ENCODE data around the gene BRMS1L.
"Not testable (repeated sequence)": the region's sequence is repeated elsewhere in the genome, so short reads cannot be mapped to it uniquely, and the experiment has no call there.

The BRMS1L gene, protein sequence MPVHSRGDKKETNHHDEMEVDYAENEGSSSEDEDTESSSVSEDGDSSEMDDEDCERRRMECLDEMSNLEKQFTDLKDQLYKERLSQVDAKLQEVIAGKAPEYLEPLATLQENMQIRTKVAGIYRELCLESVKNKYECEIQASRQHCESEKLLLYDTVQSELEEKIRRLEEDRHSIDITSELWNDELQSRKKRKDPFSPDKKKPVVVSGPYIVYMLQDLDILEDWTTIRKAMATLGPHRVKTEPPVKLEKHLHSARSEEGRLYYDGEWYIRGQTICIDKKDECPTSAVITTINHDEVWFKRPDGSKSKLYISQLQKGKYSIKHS

DNA sequence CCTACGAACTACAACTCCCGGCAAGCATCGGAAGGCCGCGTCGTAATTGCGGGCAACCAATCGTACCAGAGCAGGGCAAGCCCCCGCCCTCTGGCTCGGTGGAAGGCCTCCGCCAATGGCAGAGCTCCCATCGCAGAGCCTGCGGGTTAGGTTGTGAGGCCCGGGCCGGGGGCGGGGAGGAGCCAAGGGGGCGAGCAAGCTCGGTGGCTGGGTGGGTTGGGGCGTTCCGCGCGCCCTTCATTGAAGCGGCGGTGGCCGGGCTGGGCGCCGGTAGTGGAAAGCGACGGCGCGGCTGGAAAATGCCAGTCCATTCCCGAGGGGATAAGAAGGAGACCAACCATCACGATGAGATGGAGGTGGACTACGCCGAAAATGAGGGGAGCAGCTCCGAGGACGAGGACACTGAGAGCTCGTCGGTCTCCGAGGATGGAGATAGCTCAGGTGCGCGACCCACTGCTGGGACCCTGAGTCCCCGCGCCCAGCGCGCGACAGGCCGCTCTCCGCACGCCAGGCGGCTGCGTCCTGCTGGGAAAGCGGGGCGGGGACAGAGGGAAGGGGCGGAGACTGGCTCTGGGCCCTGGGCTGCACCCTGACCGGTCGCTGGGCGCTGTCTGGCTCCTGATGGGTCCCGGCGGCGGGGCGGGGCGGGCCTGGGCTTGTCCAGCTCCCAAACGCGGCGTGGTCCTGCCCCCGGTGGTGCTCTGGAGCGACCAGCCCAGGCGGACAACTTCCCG is at the start of gene BRMS1L:
BRMS1L (plus strand) TSS at position 121 of the 734 bp plus-strand sequence; CDS start at position 300, 179 bp downstream.
- peak; percentile 97 for DNase-seq

DNA sequence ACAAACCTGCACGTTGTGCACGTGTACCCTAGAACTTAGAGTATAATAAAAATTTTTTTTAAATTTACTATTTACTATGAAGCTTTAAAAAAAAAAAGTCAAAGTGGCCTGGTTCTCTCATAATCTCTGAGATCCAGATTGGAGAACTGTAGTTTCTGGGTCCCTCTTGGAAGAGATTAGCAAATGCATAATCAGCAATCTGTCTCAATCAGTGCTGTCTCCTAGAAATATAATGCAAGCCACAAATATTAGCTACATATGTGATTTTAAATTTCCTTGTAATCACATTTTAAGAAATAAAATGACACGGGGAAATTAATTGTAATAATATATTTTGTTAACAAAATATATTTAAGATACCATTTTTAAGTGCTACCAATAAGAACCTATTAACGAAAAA is 49.3 kb upstream of the BRMS1L start:
- DNase-seq = no peak

DNA sequence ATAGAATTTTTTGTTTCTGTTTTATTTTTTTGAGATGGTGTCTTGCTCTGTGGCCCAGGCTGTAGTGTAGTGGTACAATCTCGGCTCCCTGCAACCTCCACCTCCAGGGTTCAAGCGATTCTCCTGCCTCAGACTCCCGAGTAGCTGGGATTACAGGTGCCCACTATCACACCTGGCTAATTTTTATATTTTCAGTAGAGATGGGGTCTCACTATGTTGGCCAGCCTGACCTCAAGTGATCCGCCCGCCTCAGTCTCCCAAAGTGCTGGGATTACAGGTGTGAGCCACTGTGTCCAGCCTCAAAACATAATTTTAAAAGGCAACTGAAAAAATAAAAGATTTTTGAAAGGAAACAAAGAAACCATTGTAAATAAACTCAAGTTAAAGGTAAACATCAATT is 48.6 kb upstream of the BRMS1L start:
- not testable (repeated sequence) for DNase-seq

DNA sequence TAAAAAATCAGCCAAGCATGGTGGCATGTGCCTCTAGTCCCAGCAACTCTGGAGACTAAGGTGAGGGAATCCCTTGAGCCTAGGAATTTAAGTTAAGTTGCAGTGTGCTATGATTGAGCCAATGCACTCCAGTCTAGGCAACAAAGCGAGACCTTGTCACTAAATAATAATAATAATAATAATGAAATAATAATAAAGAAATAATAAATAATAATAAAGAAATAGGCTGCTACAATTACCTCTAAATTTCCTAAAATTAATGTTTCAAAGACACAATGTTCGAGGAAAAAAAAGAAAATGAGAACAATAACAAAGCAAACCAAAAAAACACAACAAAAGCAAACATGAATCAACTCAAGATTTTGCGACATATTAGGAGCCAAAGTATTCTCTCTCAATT is 46.8 kb upstream of the BRMS1L start:
- no peak for DNase-seq

DNA sequence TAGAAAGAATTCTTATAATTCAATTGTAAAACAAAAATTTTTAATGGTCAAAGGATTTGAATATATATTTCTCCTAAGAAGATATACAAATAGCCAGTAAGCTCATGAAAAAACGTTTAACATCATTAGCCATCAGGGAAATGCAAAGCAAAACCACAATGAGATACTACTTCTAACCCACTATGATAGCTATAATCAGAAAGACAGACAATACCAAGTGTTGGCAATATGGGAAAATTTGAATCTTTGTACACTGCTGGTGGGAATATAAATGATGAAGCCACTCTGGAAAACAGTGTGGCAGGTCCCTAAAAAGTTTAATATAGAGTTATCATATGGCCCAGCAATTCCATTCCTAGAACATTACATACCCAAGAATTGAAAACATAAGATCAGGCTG is 42.4 kb upstream of the BRMS1L start:
- no peak for DNase-seq

DNA sequence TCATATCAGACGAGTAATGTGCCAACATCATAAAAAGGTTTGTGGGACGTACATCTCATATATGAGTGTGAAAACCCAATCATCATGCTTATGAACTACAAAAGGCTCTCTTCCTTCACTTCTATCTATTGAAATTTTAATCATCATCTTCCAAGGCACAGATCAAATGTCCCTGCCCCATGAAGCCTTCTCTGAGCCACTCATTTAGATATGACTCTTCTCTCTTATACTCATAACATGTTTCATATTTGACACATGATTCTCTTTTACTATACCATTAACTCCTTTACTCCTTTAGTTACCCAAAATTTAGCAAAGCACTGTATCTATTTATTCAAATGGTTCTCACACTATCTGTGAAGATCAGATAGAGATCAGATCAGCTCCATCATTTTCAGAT is 39.3 kb upstream of the BRMS1L start:
- DNase-seq = no peak

DNA sequence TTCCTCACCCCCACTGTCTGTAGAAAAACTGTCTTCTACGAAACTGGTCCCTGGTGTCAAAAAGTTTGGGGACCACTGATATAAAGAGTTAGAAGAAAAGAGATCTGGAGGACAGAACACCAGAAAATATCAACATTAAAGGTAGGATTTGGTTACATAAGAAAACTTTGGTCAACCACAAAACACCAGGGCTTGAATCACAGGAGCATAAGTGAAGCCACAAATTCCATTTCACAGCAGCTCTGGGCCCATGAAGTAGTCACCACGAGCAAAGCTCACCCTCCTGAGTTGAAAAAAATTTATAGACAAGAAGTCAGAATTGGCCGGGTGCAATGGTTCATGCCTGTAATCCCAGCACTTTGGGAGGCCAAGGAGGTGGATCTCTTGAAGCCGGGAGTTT is 36.5 kb upstream of the BRMS1L start:
- DNase-seq = peak; percentile 5

DNA sequence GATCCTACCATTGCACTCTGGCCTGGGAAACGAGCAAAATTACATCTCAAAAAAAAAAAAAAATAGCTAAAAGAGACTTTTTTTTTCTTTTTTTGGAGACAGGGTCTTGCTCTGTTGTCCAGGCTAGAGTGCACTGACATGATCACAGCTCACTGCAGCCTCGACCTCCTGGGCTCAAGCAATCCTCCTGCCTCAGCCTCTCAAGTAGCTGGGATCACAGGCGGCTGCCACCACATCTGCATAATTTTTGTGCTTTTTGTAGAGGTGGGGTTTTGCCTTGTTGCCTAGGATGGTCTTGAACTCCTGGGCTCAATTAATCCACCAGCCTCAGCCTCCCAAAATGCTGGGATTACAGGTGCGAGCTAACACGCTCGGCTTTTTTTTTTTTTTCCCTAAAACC is 28.3 kb upstream of the BRMS1L start:
- DNase-seq = no peak

DNA sequence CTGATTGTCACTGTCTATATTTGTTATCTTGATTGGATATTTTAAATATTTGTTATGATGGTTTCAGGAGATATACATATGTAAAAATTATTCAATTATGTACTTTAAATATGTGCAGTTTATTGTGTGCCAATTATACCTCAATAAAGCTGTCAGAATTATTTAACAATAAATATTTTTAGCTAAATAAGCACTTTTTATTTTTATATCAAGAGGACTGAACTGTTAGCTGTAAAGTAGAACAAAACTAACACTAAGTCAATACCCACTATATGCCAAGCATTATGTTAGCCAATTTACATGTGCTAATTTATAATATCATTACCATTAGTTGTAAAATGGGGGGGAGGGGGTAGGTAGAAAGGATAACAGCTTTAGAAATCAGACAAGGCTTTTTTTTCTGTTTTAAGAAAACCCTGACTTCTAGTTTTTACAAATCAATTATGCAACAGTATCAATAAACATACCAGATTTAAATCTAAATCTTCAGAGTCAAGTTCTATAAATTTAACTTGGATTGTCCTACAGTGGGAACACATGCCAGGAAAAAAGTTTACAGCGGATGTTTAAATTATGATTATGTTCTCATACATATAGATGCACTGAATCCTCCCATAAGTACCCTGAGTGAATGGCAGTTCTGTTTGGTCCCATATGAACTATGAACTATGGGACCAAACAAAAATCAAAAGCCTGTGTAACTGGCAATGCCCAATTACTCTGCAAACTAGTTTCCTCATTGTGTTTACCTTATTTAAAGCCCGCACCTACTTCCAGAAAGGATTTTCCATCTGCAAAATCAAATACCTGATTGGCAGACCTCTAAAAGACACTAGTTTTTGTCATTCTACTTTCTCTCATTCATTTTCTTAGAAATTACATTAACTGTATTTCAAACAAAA is 19.9 kb upstream of the BRMS1L start:
- no peak for DNase-seq

DNA sequence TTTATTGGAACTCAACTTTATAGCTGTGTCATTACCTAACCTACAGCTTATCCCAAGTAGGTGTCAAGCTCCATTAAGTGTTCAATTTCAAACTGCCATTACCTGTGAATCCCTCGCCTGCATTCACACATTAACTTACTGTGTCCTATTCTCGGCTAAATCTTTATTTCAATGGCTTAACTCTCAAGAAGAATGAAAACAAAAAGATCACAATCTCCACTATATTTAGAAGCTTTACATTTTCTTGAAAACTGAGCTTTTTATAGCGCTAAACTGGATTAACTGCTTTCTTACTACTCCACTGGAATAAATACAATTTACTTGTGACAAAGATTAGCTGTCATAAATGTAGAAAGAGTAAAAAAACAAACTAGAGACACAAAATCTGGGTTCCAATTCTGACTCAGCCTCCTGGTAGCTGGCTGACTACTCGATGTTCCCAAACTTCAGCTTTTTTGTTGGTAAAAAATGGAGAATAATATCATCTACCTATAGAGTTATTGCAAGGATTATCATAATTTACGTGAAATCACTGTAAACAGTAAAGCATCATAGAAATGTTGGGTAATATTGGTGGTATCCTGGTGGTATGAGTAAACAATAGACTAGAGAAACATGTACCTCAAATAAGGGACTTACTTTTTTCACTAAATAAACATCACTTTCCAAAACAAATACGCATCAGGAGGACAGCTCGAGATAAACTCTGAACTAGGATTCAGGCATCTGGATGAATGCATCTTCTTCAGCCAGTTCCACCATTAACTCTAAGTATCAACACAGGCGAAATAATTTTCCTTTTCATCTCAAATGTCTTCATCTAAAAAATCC is 18.8 kb upstream of the BRMS1L start:
- DNase-seq = no peak

DNA sequence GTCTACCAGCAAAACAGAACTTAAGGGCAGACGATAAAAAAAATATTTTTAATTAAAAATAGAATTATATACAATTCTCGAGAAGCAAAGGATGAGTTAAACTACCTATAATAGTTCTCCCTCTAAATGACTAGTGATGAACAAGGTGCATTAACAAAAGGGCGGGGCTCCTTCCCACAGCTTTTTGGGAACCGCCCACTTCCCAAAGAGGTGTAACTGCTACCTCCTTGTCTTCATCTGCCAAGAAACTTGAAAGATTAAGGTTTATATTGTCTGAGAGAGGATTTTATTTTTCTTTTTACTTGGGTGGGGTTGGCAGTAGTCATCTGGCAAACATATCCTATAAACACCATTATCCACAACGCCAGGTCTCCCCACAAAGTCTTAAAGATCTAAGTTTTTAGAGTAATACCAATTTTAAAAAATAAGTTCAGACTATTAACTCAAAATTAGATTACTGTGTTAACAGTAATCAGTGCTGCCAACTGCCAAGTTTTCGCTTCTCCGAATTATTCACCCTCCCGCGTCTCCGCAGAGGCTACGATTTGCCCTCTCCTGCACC is 18.0 kb upstream of the BRMS1L start:
- peak; percentile 30 for DNase-seq

DNA sequence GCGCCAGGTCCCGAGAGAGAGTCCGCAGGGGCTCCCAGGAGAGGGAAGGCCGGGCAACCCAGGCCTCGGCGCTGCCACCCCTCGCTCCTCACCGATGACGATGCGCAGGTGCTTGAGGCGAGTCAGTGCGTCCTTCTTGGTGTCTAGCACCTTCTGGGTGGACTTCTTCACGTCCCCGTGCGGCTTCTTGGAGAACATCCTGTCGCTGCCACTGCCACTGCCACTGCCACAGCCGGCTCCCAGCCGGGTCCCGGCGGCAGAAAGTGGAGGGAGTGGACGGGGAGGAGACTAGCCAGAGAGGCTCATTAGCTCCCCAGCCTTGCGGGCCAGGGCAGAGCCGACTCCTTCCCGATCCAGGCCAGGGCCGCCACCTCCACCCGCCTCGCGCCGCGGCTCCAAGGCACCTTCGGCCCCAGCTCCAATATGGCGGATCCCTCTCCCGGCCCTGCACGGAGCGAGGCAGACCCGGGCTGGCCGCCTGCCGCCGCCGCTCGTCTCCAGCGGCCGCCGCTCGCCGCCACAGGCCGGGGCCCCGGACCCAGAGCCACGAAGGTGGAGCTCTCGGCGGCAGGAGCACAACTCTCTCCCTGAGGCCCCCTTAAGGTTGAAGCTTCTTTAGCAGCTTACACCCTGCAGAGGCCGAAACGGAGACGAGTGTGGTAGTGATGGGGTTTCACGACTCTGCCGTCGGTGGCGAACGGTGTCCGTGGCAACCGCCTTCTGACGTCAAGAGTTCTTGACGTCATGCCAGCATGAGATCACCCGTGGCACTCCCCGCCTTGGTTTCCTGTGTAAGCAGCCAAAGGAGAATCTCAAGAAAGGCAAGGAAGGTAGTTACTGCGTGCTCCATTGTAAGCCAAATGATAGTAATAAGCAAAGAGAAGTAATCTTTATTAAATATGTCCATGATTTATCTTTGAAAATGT is 17.2 kb upstream of the BRMS1L start, which contains the start of gene RALGAPA1:
RALGAPA1 (minus strand) TSS at position 658 of the 926 bp plus-strand sequence; CDS start at position 198, 460 bp downstream.
- DNase-seq = peak; percentile 92

DNA sequence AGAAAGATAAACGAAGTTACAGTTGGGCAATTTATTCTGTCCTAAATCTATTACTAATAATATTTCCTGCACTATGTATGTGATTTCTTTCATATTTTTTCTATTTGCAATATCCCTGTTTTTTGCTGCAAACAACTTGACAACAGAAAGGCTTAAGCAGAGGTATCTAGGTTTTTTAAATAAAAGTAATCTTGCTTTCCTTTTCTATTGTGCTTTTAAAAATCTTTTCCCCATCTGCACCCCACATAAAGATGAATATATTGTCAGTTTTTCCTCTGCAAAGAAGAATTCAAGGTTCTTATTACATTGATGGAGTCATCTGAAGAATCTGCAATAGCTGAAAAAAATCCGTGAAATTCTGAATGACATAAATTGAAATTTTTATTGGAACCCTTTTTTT is 16.5 kb upstream of the BRMS1L start:
- DNase-seq = no peak

DNA sequence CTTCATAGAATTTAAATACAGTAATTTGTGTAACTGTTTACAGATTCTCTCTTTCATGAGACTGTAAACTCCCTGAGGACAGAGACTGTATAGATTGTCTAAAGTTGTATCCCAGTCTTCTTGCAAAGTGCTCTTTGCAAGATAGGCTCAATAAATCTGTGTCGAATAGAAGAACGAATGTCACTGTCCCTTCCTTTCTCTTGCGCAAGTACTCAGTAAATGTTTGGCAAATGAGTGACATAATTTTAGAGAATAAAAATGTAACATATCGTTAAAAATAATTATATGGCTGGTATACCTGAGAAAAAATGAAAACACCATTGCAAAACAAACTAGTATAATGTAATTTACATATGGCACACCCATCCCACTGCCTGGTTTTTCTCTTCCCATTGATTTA is 15.2 kb upstream of the BRMS1L start:
- no peak for DNase-seq

DNA sequence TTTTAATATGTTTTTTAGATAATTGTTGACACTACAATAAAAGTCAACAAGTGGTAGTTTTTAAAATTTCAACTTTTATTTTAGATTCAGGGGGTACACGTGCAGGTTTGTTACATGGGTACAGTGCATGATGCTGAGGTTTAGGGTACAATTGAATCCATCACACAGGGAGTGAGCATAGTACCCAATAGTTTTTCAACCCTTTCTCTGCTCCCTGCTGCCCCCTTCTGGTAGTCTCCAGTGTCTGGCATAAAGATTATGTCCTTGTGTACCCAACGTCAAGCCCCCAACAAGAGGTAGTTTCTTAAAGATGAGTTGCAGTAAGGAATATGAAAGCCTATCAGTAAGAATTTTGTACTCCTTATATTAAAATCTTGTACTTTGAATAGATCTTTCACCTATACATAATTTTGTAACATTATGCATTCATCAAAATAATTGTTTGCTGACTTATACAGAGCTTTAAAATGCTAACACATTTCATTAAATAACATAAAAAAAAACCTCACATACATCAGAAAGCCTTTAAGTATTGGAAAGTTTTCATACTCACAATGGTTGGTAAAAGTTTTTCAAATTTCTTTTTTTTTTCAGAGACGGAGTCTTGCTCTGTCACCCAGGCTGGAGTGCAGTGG is 11.7 kb upstream of the BRMS1L start:
- peak; percentile 78 for DNase-seq

DNA sequence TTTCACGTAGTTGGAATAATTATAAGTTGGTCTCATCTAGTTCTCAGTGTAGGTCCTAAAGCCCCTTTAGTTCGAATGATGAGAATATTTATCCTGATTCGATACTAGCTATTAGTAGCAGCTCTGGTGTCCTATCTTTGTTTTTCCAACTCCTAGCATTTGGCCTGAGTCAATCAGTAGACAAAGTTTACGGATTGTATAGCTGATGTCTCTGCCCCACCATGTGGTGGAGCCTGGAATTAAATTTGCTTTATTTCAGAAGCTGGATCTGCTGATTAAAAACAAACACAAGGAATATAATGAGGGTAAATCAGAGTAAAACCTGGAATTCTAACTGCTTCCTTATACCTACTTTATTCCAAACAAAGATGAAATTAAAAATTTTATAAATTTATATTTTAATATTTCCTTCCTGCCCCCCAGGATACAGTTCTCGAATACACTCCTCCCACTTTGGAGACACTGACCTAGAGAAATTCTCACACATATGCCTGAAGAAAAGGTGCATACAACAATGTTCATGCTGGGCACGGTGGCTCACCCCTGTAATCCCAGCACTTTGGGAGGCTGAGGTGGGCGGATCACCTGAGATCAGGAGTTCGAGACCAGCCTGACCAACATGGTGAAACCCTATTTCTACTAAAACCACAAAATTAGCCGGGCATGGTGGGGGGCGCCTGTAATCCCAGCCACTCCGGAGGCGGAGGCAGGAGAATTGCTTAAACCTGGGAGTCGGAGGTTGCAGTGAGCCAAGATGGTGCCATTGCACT is 7.6 kb upstream of the BRMS1L start:
- DNase-seq = no peak

DNA sequence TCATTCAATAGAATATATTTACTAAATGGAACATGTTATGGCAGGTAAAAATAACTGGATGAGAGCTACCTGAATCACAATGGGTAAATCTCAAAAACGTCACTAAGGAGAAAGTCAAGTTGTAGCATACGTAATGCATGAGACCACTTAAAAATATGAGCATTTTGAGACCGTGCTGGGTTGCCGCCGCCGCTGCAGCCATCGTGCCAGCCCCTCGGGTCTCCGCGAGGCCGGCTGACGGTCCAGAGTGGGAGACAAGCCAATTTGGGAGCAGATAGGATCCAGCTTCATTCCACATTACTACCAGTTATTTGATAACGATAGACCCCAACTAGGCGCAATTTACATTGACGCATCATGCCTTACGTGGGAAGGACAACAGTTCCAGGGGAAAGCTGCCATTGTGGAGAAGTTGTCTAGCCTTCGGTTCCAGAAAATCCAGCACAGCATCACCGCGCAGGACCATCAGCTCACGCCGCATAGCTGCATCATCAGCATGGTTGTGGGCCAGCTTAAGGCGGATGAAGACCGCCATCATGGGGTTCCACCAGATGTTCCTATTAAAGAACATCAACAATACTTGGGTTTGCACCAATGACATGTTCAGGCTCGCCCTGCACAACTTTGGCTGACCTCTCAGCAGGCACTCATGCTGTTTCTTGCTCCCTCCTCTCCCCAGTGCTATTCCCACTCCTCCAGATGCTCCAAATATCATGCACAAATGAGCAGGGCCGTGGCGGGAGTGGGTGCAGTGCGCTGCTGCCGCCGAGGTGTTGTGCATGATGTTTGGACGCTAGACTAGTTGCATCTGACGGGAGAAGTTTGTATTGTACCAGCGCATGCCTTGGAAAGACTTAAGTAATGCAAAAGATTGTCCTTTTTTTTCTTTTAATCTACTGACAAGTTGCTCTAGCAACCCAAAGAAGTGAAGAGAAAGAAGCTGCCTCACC is 6.3 kb upstream of the BRMS1L start:
- DNase-seq = no peak
